K562 (cell line): ENCODE results near the gene TIMP4. TPM values are rescaled to one million over a fixed set of nuclear protein-coding genes. Genes with fewer than 3 reads are reported as not detected.

Experiments used
- ATAC-seq: fragments of 200-7000 bp; cut with Tn5 transposase; 3 replicates; pipeline ENCODE4 v1.9.1; 2020; ENCODE audit warnings: moderate library complexity
- BruUV-seq: library from RNA; stranded (reverse); fragments of 400-500 nt; replicated peaks from 2 replicates; lab custom pipeline; 2021; lab: Mats Ljungman, UMichigan
- CTCF ChIA-PET: fragments of 300-600 bp; formaldehyde crosslinking; extraction: SDS; loops from one replicate; lab custom pipeline; 2021; ENCODE audit warnings: low intra/inter-chr PET ratio; lab: Yijun Ruan, JAX
- POLR2A ChIA-PET: fragments of 300-600, 350-650 bp; sonication (Branson Sonifier 250); formaldehyde crosslinking; extraction: SDS; loops from one replicate; lab custom pipeline; 2021; ENCODE audit warnings: antibody characterized with exemption, inconsistent platforms; lab: Yijun Ruan, JAX
- DNase-seq, 4 experiments: peaks; one replicate each; pipeline versions ENCODE4 v3.0.0 to v3.0.0-alpha.2; 2011 to 2018; ENCODE audit warnings: low spot score in 3 of 4, mixed read lengths in 3 of 4; ENCODE audit errors: extremely low read depth in 1 of 4
- FAIRE-seq: peaks from 2 replicates; lab custom pipeline; 2011; peaks lifted over from hg19 to GRCh38; lab: Jason Lieb, UNC
- H2AFZ ChIP-seq: 2 replicates; pipeline ENCODE4 v1.6.0; 2011; ENCODE audit warnings: low read depth, low read length, control low read depth, inconsistent platforms
- H3K27ac ChIP-seq: fragments of 200-600 bp; 3 replicates; pipeline ENCODE4 v1.8.0; 2011; ENCODE audit warnings: low read depth, mild to moderate bottlenecking, control low read depth, inconsistent platforms, low read length, moderate library complexity, mixed read lengths; ENCODE audit errors: extremely low read depth
- H3K27me3 ChIP-seq, 2 experiments: fragments of 300-600 bp in 1 of 2; 2 replicates in 1 of 2; 3 replicates in 1 of 2; pipeline versions ENCODE4 v1.6.0 to v1.8.0; 2011; ENCODE audit warnings: inconsistent platforms in 2 of 2, low read length in 2 of 2, mild to moderate bottlenecking in 1 of 2, mixed read lengths in 1 of 2, moderate library complexity in 1 of 2; ENCODE audit not compliant: control insufficient read depth in 2 of 2, insufficient read depth in 2 of 2
- H3K36me3 ChIP-seq: fragments of 300-600 bp; 3 replicates; pipeline ENCODE4 v1.8.0; 2011; ENCODE audit warnings: mild to moderate bottlenecking, low read length, inconsistent platforms; ENCODE audit not compliant: control insufficient read depth, insufficient read depth
- H3K4me1 ChIP-seq, 2 experiments: fragments of 200-600 bp in 1 of 2; replicated peaks in 1 of 2; 2 replicates in 1 of 2; 3 replicates in 1 of 2; pipeline versions ENCODE4 v1.5.1 to v1.8.0; 2011; ENCODE audit warnings: inconsistent platforms in 2 of 2, low read length in 2 of 2, mild to moderate bottlenecking in 1 of 2, mixed read lengths in 1 of 2, moderate library complexity in 1 of 2; ENCODE audit not compliant: control insufficient read depth in 2 of 2, insufficient read depth in 2 of 2
- H3K4me2 ChIP-seq: 2 replicates; pipeline ENCODE4 v1.6.1; 2011; ENCODE audit warnings: low read length, control low read depth, inconsistent platforms, mixed read lengths; ENCODE audit not compliant: insufficient read depth
- H3K4me3 ChIP-seq: fragments of 200-600 bp; sonication (generic), shearing (Covaris generic); 2 replicates; pipeline ENCODE4 v1.5.1; 2016; ENCODE audit warnings: control low read depth, inconsistent platforms
- H3K79me2 ChIP-seq: fragments of 200-600 bp; 3 replicates; pipeline ENCODE4 v1.8.0; 2011; ENCODE audit warnings: low read length, inconsistent platforms; ENCODE audit not compliant: control insufficient read depth, insufficient read depth
- H3K9ac ChIP-seq, 2 experiments: 2 replicates each; pipeline versions ENCODE4 v1.6.0 to v1.6.1; 2011; ENCODE audit warnings: low read depth in 2 of 2, low read length in 2 of 2, control low read depth in 1 of 2, inconsistent platforms in 1 of 2, mild to moderate bottlenecking in 1 of 2, mixed read lengths in 1 of 2; ENCODE audit not compliant: insufficient read depth in 1 of 2
- H3K9me1 ChIP-seq: one replicate; pipeline ENCODE4 v1.6.0; 2011; ENCODE audit warnings: inconsistent platforms, mild to moderate bottlenecking, low read length, moderate library complexity; ENCODE audit not compliant: control insufficient read depth, insufficient read depth
- H3K9me3 ChIP-seq: replicated peaks from 2 replicates; pipeline ENCODE4 v1.5.1; 2011; ENCODE audit warnings: low read depth, low read length, inconsistent platforms; ENCODE audit not compliant: control insufficient read depth, insufficient read depth
- H4K20me1 ChIP-seq: replicated peaks from 2 replicates; pipeline ENCODE4 v1.6.1; 2011; ENCODE audit warnings: low read length, inconsistent platforms, mixed read lengths; ENCODE audit not compliant: control insufficient read depth, insufficient read depth
- BRD4 ChIP-seq: fragments of 200-600 bp; sonication (generic); IDR thresholded peaks from 2 replicates; pipeline ENCODE4 v1.6.1; 2017; ENCODE audit warnings: inconsistent platforms
- CREB1 ChIP-seq, 2 experiments: sonication (generic) in 1 of 2; formaldehyde crosslinking in 1 of 2; IDR thresholded peaks; 2 replicates each; pipeline versions ENCODE4 v1.6.1 to v1.8.0; 2012 to 2022; ENCODE audit warnings: inconsistent platforms in 1 of 2, mild to moderate bottlenecking in 1 of 2, missing genetic modification reagents in 1 of 2, moderate library complexity in 1 of 2
- ETV1 ChIP-seq: fragments of 450-650 bp; conservative IDR thresholded peaks from 2 replicates; pipeline ENCODE4 v1.6.1; 2016; ENCODE audit warnings: missing genetic modification characterization, control low read depth, low read depth, missing compliant biosample characterization
- ETV5 ChIP-seq: sonication (generic); formaldehyde crosslinking; IDR thresholded peaks from 2 replicates; pipeline ENCODE4 v1.4.0; 2020; ENCODE audit warnings: low read depth, mild to moderate bottlenecking, missing genetic modification reagents
- MEIS2 ChIP-seq: fragments of 450-650 bp; IDR thresholded peaks from 2 replicates; pipeline ENCODE4 v1.6.1; 2014; ENCODE audit warnings: mild to moderate bottlenecking; ENCODE audit not compliant: partially characterized antibody
- NCOA4 ChIP-seq: fragments of 450-650 bp; IDR thresholded peaks from 2 replicates; pipeline ENCODE4 v1.6.1; 2018; ENCODE audit warnings: mild to moderate bottlenecking; ENCODE audit not compliant: partially characterized antibody
- NFIC ChIP-seq: fragments of 450-650 bp; IDR thresholded peaks from 2 replicates; pipeline ENCODE4 v1.6.1; 2017; ENCODE audit warnings: mild to moderate bottlenecking, inconsistent platforms
- RNF2 ChIP-seq: sonication (generic); IDR thresholded peaks from 2 replicates; pipeline ENCODE4 v1.6.1; 2016
- TCF3 ChIP-seq: sonication (generic); formaldehyde crosslinking; IDR thresholded peaks from 2 replicates; pipeline ENCODE4 v1.4.0; 2020; ENCODE audit warnings: mild to moderate bottlenecking, missing genetic modification reagents
- TCFL5 ChIP-seq: fragments of 250-450 bp; sonication (Bioruptor Pico); conservative IDR thresholded peaks from 2 replicates; pipeline ENCODE4 v1.6.1; 2021; ENCODE audit warnings: mild to moderate bottlenecking, moderate library complexity, matching md5 sums
- ZNF175 ChIP-seq: fragments of 200-800 bp; sonication (Bioruptor generic); IDR thresholded peaks from 2 replicates; pipeline ENCODE4 v1.6.1; 2016; ENCODE audit warnings: low read depth, mild to moderate bottlenecking, missing genetic modification characterization, missing compliant biosample characterization
- ZNF23 ChIP-seq: fragments of 250-450 bp; sonication (Bioruptor Pico); IDR thresholded peaks from 2 replicates; pipeline ENCODE4 v1.4.0; 2020; ENCODE audit warnings: mild to moderate bottlenecking
- ZNF263 ChIP-seq: sonication (generic); formaldehyde crosslinking; IDR thresholded peaks from 2 replicates; pipeline ENCODE4 v1.8.0; 2022; ENCODE audit warnings: mild to moderate bottlenecking, missing genetic modification reagents, borderline replicate concordance
- ZNF282 ChIP-seq: sonication (generic); formaldehyde crosslinking; IDR thresholded peaks from 2 replicates; pipeline ENCODE4 v1.8.1; 2023; ENCODE audit warnings: missing genetic modification reagents
- WGBS: fragments of 100-300 bp; shearing (Covaris generic); methylation state at CpG from one replicate; pipeline ENCODE4 v1.1.6; 2016; ENCODE audit warnings: low coverage, mixed read lengths; ENCODE audit not compliant: insufficient coverage; ENCODE audit errors: missing lambda C conversion rate; 5-methylcytosine and 5-hydroxymethylcytosine counted together
- in situ Hi-C: fragments of 300-500 bp; cut with MboI; formaldehyde crosslinking; loops from 4 replicates; pipeline ENCODE4 v1.15.0; 2018; ENCODE audit warnings: inconsistent platforms, mixed read lengths
- intact Hi-C: fragments of 100-400 bp; cut with micrococcal nuclease; formaldehyde crosslinking; loops from 2 replicates; pipeline ENCODE4 v1.14.2; 2022
- polyA plus RNA-seq, 8 experiments: library from polyadenylated mRNA; depleted of rRNA in 4 of 8; stranded (reverse) in 5 of 8; unstranded in 3 of 8; fragments of >200 nt; fragmentation: Nextera tagmentation in 2 of 8; fragmentation: Illumina TruSeq in 1 of 8; extraction: Ambion mirVana in 2 of 8; extraction: Trizol in 1 of 8; gene quantifications; 2 replicates each; pipeline versions ENCODE4 v1.2.1 to v1.2.3, GENCODE V29; 2011 to 2014; ENCODE audit warnings: inconsistent platforms in 1 of 8, missing spikeins in 1 of 8
- total RNA-seq, 7 experiments: library from RNA; depleted of rRNA in 6 of 7; stranded (reverse); fragments of >200 nt in 6 of 7; fragmentation: Illumina TruSeq in 2 of 7; extraction: Trizol in 2 of 7; gene quantifications; 2 replicates each; pipeline versions ENCODE4 v1.2.1 to v1.2.3, GENCODE V29; 2011 to 2021; ENCODE audit warnings: low replicate concordance in 1 of 7

The TIMP4 gene
- total and polyA plus RNA-seq, 9 of the 15 experiments (the other 6 are each of a cell fraction or from before 2014, with no cell fraction given) = 0.03 to 0.07 TPM; not detected in 7

- POLR2A ChIA-PET = interaction anchor here (1.1 to 1.7 kb wide), 2 partner anchors 20 to 34 kb away, joined by 4 to 5 read pairs; no protein-coding TSS in a partner anchor
- no peaks in the 10 kb centered on the region for H3K36me3 ChIP-seq
- no peak overlapping the region for H3K4me2 ChIP-seq
- TF ChIP-seq ETV5 = no peak
- no peak for TF ChIP-seq NFIC
- TF ChIP-seq TCF3 (CRISPR knock-in tag) = no peak
- TF ChIP-seq ZNF175 = no peak
- no peak for TF ChIP-seq ZNF23
- TF ChIP-seq, all 486 proteins: peak for 0
- no peak overlapping the region for H2AFZ ChIP-seq
- 0% methylated on average over 2 of the region's 2 CpGs for WGBS
- H3K27me3 ChIP-seq = peaks cover 3 to 31% of the 10 kb centered on the region in 2 experiments; a peak in 2 of 5 replicates
- no peak overlapping the region for H3K4me3 ChIP-seq
- in situ Hi-C loops (no loop called here), intact Hi-C loops (no loop called here)
- H3K9ac ChIP-seq = no peak overlapping the region
- FAIRE-seq (no peak), ATAC-seq (no peak), DNase-seq (no peak)
- H3K4me1 ChIP-seq = no peaks in the 10 kb centered on the region
- H4K20me1 ChIP-seq = no peaks in the 10 kb centered on the region
- no TSS peak for BruUV-seq
- no peaks in the 10 kb centered on the region for H3K9me1 ChIP-seq
- no peaks in the 10 kb centered on the region for H3K9me3 ChIP-seq
- no peak overlapping the region for H3K27ac ChIP-seq
- CTCF ChIA-PET = no interaction called here
- no peaks in the 10 kb centered on the region for H3K79me2 ChIP-seq
Observed at GRCh38 chr3:12150112-12150511, 8.6 kb downstream of the TIMP4 start.

- BruUV-seq = no TSS peak
- H4K20me1 ChIP-seq = no peaks in the 10 kb centered on the region
- in situ Hi-C loops (loop anchor here (25.0 kb wide), 1 partner anchor 738 kb away; no protein-coding TSS in a partner anchor), intact Hi-C loops (no loop called here)
- ATAC-seq (no peak), FAIRE-seq (no peak), DNase-seq (no peak)
- H2AFZ ChIP-seq = no peak overlapping the region
- peaks cover 3 to 37% of the 10 kb centered on the region in 2 experiments; a peak in 3 of 5 replicates for H3K27me3 ChIP-seq
- no peaks in the 10 kb centered on the region for H3K79me2 ChIP-seq
- H3K9ac ChIP-seq = no peak overlapping the region
- H3K9me3 ChIP-seq = no peaks in the 10 kb centered on the region
- no peaks in the 10 kb centered on the region for H3K36me3 ChIP-seq
- POLR2A ChIA-PET = no interaction called here
- H3K9me1 ChIP-seq = no peaks in the 10 kb centered on the region
- CTCF ChIA-PET = no interaction called here
- no peaks in the 10 kb centered on the region for H3K4me1 ChIP-seq
- no peak for TF ChIP-seq ETV1
- TF ChIP-seq ZNF282 = no peak
- no peak for TF ChIP-seq CREB1 (IDR thresholded peaks at IDR 0.05)
- no peak for TF ChIP-seq CREB1 (CRISPR knock-in tag; IDR thresholded peaks at IDR 0.05)
- TF ChIP-seq TCFL5 (CRISPR knock-in tag) = no peak
- no peak for TF ChIP-seq BRD4
- no peak for TF ChIP-seq ZNF263 (CRISPR knock-in tag)
- TF ChIP-seq MEIS2 = no peak
- no peak for TF ChIP-seq RNF2
- no peak for TF ChIP-seq NCOA4
- H3K4me2 ChIP-seq = no peak overlapping the region
- no peak overlapping the region for H3K4me3 ChIP-seq
- H3K27ac ChIP-seq = no peak overlapping the region
- 2% methylated on average over 4 of the region's 4 CpGs for WGBS
Observed at GRCh38 chr3:12149029-12149428, 9.7 kb downstream of the TIMP4 start.
